GM12878 (cell line): ENCODE measurements around the gene CIAO2B. TPM values are rescaled to one million over a fixed set of nuclear protein-coding genes. Genes with fewer than 3 reads are reported as not detected.

Experiments
- ATAC-seq: fragments of 200-7000 bp; cut with Tn5 transposase; 3 replicates; pipeline ENCODE4 v1.9.1; 2020; ENCODE audit warnings: mild to moderate bottlenecking, moderate library complexity
- BruUV-seq: library from RNA; stranded (reverse); fragments of 400-500 nt; replicated peaks from 2 replicates; lab custom pipeline; 2021; lab: Mats Ljungman, UMichigan
- CTCF ChIA-PET: fragments of 300-600 bp; sonication (Branson Sonifier 250); formaldehyde crosslinking; extraction: SDS; loops from one replicate; lab custom pipeline; 2021; ENCODE audit warnings: inconsistent platforms; lab: Yijun Ruan, JAX
- POLR2A ChIA-PET: fragments of 350-600 bp; formaldehyde crosslinking; extraction: SDS; loops from one replicate; lab custom pipeline; 2021; ENCODE audit warnings: inconsistent platforms; lab: Charles Lee
- RAD21 ChIA-PET: fragments of 300-600 bp; sonication (Branson Sonifier 250); formaldehyde crosslinking; loops from one replicate; lab custom pipeline; 2023; ENCODE audit warnings: antibody characterized with exemption; ENCODE audit not compliant: unreplicated experiment; lab: Charles Lee
- SMC1A ChIA-PET: fragments of 300-600 bp; sonication (Branson Sonifier 250); formaldehyde crosslinking; loops from one replicate; lab custom pipeline; 2023; ENCODE audit not compliant: unreplicated experiment, uncharacterized antibody; lab: Charles Lee
- DNase-seq: peaks from one replicate; pipeline ENCODE4 v3.0.0-alpha.2; 2011; ENCODE audit warnings: low read depth, low spot score
- FAIRE-seq: peaks from 3 replicates; lab custom pipeline; 2011; peaks lifted over from hg19 to GRCh38; lab: Jason Lieb, UNC
- H2AFZ ChIP-seq: 2 replicates; pipeline ENCODE4 v1.6.0; 2011; ENCODE audit warnings: low read depth, low read length, control low read depth; ENCODE audit not compliant: control insufficient read depth
- H3K27ac ChIP-seq: 2 replicates; pipeline ENCODE4 v1.5.1; 2011; ENCODE audit warnings: control low read depth; ENCODE audit not compliant: control insufficient read depth, insufficient read depth
- H3K27me3 ChIP-seq, 2 experiments: replicated peaks in 1 of 2; 2 replicates each; pipeline versions ENCODE4 v1.6.0 to v1.6.1; 2011; ENCODE audit warnings: low read length in 1 of 2; ENCODE audit not compliant: control insufficient read depth in 2 of 2, insufficient read depth in 2 of 2
- H3K36me3 ChIP-seq, 2 experiments: 2 replicates each; pipeline ENCODE4 v1.5.1; 2011; ENCODE audit warnings: low read length in 1 of 2; ENCODE audit not compliant: control insufficient read depth in 2 of 2, insufficient read depth in 2 of 2
- H3K4me1 ChIP-seq: 2 replicates; pipeline ENCODE4 v1.6.1; 2011; ENCODE audit warnings: mild to moderate bottlenecking, low read length, moderate library complexity, mixed read lengths; ENCODE audit not compliant: control insufficient read depth, insufficient read depth
- H3K4me2 ChIP-seq: 2 replicates; pipeline ENCODE4 v1.6.0; 2011; ENCODE audit warnings: control low read depth; ENCODE audit not compliant: control insufficient read depth, insufficient read depth
- H3K4me3 ChIP-seq: fragments of 200-600 bp; sonication (generic); 2 replicates; pipeline ENCODE4 v1.5.1; 2016
- H3K79me2 ChIP-seq: 2 replicates; pipeline ENCODE4 v1.6.0; 2011; ENCODE audit warnings: low read length; ENCODE audit not compliant: control insufficient read depth, insufficient read depth
- H3K9ac ChIP-seq: 2 replicates; pipeline ENCODE4 v1.8.0; 2011; ENCODE audit warnings: low read length, control low read depth, mixed read lengths; ENCODE audit not compliant: control insufficient read depth, insufficient read depth
- H3K9me3 ChIP-seq: replicated peaks from 3 replicates; pipeline ENCODE4 v1.5.1; 2011; ENCODE audit warnings: mild to moderate bottlenecking, low read length; ENCODE audit not compliant: control insufficient read depth, insufficient read depth
- H4K20me1 ChIP-seq: 2 replicates; pipeline ENCODE4 v1.6.0; 2011; ENCODE audit not compliant: control insufficient read depth, insufficient read depth
- BCL3 ChIP-seq: IDR thresholded peaks from 2 replicates; pipeline ENCODE4 v1.6.1; 2011; ENCODE audit warnings: borderline replicate concordance, low read depth, mild to moderate bottlenecking, moderate library complexity, low read length; ENCODE audit not compliant: insufficient read depth, poor library complexity, severe bottlenecking
- BMI1 ChIP-seq: fragments of 450-650 bp; IDR thresholded peaks from 2 replicates; pipeline ENCODE4 v1.6.1; 2016; ENCODE audit warnings: mild to moderate bottlenecking, moderate library complexity, borderline replicate concordance
- CBFB ChIP-seq: IDR thresholded peaks from 2 replicates; pipeline ENCODE4 v1.6.1; 2016; ENCODE audit warnings: antibody characterized with exemption, low read depth
- CTCF ChIP-seq, 3 experiments: IDR thresholded peaks in 2 of 3; conservative IDR thresholded peaks in 1 of 3; 2 replicates each; pipeline ENCODE4 v1.5.1; 2011; ENCODE audit warnings: low read depth in 3 of 3, low read length in 3 of 3, mild to moderate bottlenecking in 3 of 3, control low read depth in 2 of 3, moderate library complexity in 2 of 3, inconsistent platforms in 1 of 3, mixed read lengths in 1 of 3; ENCODE audit not compliant: control insufficient read depth in 2 of 3, insufficient read depth in 1 of 3; ENCODE audit errors: extremely low read depth in 1 of 3
- E2F8 ChIP-seq: fragments of 450-650 bp; IDR thresholded peaks from 2 replicates; pipeline ENCODE4 v1.6.1; 2018; ENCODE audit warnings: mild to moderate bottlenecking, low read depth, moderate library complexity; ENCODE audit not compliant: partially characterized antibody
- EP300 ChIP-seq, 2 experiments: fragments of 150-350 bp in 1 of 2; IDR thresholded peaks; 2 replicates each; pipeline ENCODE4 v1.6.1; 2011 to 2012; ENCODE audit warnings: low read depth in 2 of 2, low read length in 2 of 2, borderline replicate concordance in 1 of 2, improper control_type of control experiment in 1 of 2, inconsistent platforms in 1 of 2; ENCODE audit not compliant: control insufficient read depth in 1 of 2
- JUNB ChIP-seq: IDR thresholded peaks from 2 replicates; pipeline ENCODE4 v1.6.1; 2016; ENCODE audit warnings: antibody characterized with exemption, mild to moderate bottlenecking
- POU2F2 ChIP-seq: IDR thresholded peaks from 3 replicates; pipeline ENCODE4 v1.6.1; 2011; ENCODE audit warnings: low read depth, mild to moderate bottlenecking, low read length, borderline replicate concordance
- RAD21 ChIP-seq: IDR thresholded peaks from 2 replicates; pipeline ENCODE4 v1.6.1; 2011; ENCODE audit warnings: mild to moderate bottlenecking, low read depth, low read length, moderate library complexity; ENCODE audit not compliant: insufficient read depth
- RUNX3 ChIP-seq: IDR thresholded peaks from 2 replicates; pipeline ENCODE4 v1.6.1; 2012; ENCODE audit warnings: low read length, inconsistent platforms
- SMC3 ChIP-seq: IDR thresholded peaks from 2 replicates; pipeline ENCODE4 v1.6.1; 2011; ENCODE audit warnings: low read length, improper control_type of control experiment, borderline replicate concordance
- TAF1 ChIP-seq: IDR thresholded peaks from 2 replicates; pipeline ENCODE4 v1.6.1; 2011; ENCODE audit warnings: mild to moderate bottlenecking, low read depth, low read length, borderline replicate concordance
- WGBS: methylation state at CpG from one replicate; pipeline ENCODE4 v1.1.6; 2016; ENCODE audit warnings: low lambda C conversion rate; ENCODE audit not compliant: insufficient replicate concordance, insufficient coverage; ENCODE audit errors: missing lambda C conversion rate; 5-methylcytosine and 5-hydroxymethylcytosine counted together
- in situ Hi-C: fragments of 300-500 bp; cut with MboI; formaldehyde crosslinking; loops from 9 replicates; pipeline ENCODE4 v1.14.3; 2018; ENCODE audit warnings: mixed read lengths
- intact Hi-C: fragments of 100-400 bp; cut with micrococcal nuclease; formaldehyde crosslinking; loops from one replicate; pipeline ENCODE4 v1.14.2; 2022; ENCODE audit not compliant: unreplicated experiment
- polyA plus RNA-seq, 11 experiments: library from polyadenylated mRNA; depleted of rRNA in 4 of 11; unstranded in 6 of 11; stranded (reverse) in 5 of 11; fragments of >200 nt; fragmentation: Nextera tagmentation in 4 of 11; fragmentation: Illumina TruSeq in 1 of 11; extraction: Ambion mirVana in 4 of 11; extraction: Trizol in 1 of 11; gene quantifications; 1 replicate in 1 of 11; 2 replicates in 10 of 11; pipeline versions ENCODE4 v1.2.1 to v1.2.3, GENCODE V29; 2011 to 2016; ENCODE audit warnings: inconsistent platforms in 2 of 11, missing spikeins in 2 of 11, low read depth in 1 of 11
- total RNA-seq, 4 experiments: library from RNA; depleted of rRNA in 3 of 4; stranded (reverse); fragments of >200 nt in 3 of 4; fragmentation: Illumina TruSeq in 1 of 4; extraction: Trizol in 1 of 4; gene quantifications; 2 replicates each; pipeline versions ENCODE4 v1.2.1 to v1.2.3, GENCODE V29; 2013 to 2021

The CIAO2B gene
- total and polyA plus RNA-seq, 10 of the 15 experiments (the other 5 are each of a cell fraction or from before 2014, with no cell fraction given), result 76.4 to 241 (median 138) TPM

DNA sequence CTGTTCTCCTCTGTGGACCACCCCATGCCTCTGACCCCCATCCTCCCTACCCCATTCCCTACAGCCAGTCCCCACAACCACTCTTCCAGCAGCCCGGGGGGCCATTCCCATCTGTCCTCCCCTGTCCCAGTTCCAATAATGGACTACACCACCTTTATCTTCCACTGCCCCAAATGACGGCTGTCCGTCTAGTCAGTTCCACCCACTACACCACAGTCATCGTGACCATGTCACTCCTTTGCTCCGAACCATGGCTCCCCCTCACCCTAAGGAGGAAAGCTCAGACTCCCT is 38.6 kb downstream of the CIAO2B start (continued):
- no peak for TF ChIP-seq BCL3
- no peak for TF ChIP-seq JUNB

DNA sequence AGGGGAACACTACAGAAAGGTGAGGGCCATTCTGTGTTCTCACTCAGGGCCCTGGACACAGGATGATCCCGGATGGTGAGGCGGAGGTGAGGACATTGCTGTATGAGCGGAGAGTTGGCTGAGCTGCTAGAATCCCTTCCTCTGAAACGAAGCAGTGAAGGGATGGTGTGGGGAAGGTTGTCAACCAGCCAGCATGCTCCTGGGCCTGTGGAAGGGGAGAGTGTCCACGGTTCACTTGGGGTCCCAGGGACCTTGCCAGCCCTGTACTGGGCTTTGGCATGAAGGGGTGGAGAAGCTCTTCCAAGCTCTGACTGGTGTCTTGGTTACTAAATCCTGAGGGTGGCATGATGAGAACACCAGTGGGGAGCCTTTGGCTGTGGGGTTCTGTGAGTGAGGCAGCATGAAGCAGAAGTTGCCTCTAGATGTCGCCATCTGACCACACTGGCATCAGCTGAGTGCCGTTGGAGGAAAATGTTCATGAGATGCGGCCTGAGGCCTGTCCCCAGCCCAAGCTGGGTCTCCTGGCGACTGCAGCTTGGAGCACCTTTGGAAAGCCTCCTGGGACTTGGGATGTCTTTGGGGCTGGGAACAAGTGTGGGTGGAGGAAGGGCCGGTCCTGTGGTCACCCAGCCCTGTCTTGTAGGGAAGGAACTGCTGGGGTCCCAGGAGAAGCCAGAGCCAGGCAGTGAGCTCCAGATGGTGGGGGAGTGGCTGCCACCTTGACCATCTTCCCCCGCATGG is 39.1 kb downstream of the CIAO2B start:
- H3K79me2 ChIP-seq, result no peaks in the 10 kb centered on the region
- POLR2A ChIA-PET, result interaction anchor here (1.0 kb wide), 1 partner anchor 13 kb away, joined by 3 read pairs; no protein-coding TSS in a partner anchor
- in situ Hi-C loops, result no loop called here

More for the DNA sequence above, 39.1 kb downstream of the CIAO2B start:
- Histone ChIP-seq H4K20me1 (no peaks in the 10 kb centered on the region), H3K36me3 (no peaks in the 10 kb centered on the region), H3K4me3 (no peak overlapping the region), H3K4me2 (no peak overlapping the region), H2AFZ (no peak overlapping the region), H3K27me3 (no peaks in the 10 kb centered on the region), H3K9ac (no peak overlapping the region), H3K27ac (no peak overlapping the region), H3K4me1 (no peaks in the 10 kb centered on the region; the same call in 1 of the 2 replicates), H3K9me3 (no peaks in the 10 kb centered on the region)
- no TSS peak for BruUV-seq
- FAIRE-seq (peak; percentile 91), ATAC-seq (peak; percentile 98), DNase-seq (no peak)
- TF ChIP-seq CBFB (no peak), RUNX3 (peak; percentile 36), CTCF (IDR thresholded peaks at IDR 0.05 in 2 of 3, conservative IDR thresholded peaks at IDR 0.05 in 1 of 3; ENCODE audit: control insufficient read depth in 2 of 3, extremely low read depth in 1 of 3, insufficient read depth in 1 of 3, low read depth in 3 of 3, low read length in 3 of 3) (peak; percentile 86 to 95 (median 91); a peak in 5 of 6 replicates), SMC3 (peak; percentile 67), E2F8 (no peak), RAD21 (peak; percentile 89), TAF1 (no peak), POU2F2 (0 out of 3 replicates have a peak, but pooled peaks have one; percentile 34), BMI1 (no peak), EP300 (IDR thresholded peaks at IDR 0.05; ENCODE audit: borderline replicate concordance in 1 of 2, control insufficient read depth in 1 of 2, low read depth in 2 of 2, low read length in 2 of 2) (no peak)
- WGBS, result 47% methylated on average over 10 of the region's 11 CpGs
- SMC1A ChIA-PET, result interaction anchor here (0.6 to 3.0 kb wide), 8 partner anchors 9 to 240 kb away, joined by 3 to 9 read pairs (median 3); no protein-coding TSS in a partner anchor
- CTCF ChIA-PET, result interaction anchor here (0.6 to 9.7 kb wide), 21 partner anchors 8 to 123 kb away, joined by 3 to 77 read pairs (median 4); partner anchors contain the start of genes CDH16, PDP2 and RRAD
- intact Hi-C loops, result loop anchor here (1.0 kb wide), 2 partner anchors 33 to 52 kb away; no protein-coding TSS in a partner anchor
- RAD21 ChIA-PET, result interaction anchor here (1.0 to 1.9 kb wide), 7 partner anchors 9 to 259 kb away, joined by 3 to 6 read pairs (median 4); partner anchors contain the start of gene PDP2
